Neural progenitor cell (in vitro differentiated cells): ENCODE data around the gene GDPD3. TPM values are rescaled to one million over a fixed set of nuclear protein-coding genes. Genes with fewer than 3 reads are reported as not detected.

Experiments
- DNase-seq: peaks from one replicate; pipeline ENCODE4 v3.0.0-alpha.2; 2016; ENCODE audit warnings: low spot score
- H2AFZ ChIP-seq: fragments of 200-600 bp; sonication (generic); replicated peaks from 2 replicates; pipeline ENCODE4 v1.6.1; 2016; ENCODE audit warnings: antibody characterized with exemption
- H3F3A ChIP-seq: fragments of 200-600 bp; sonication (generic); 2 replicates; pipeline ENCODE4 v1.6.1; 2016; ENCODE audit warnings: antibody characterized with exemption, low read depth
- H3K27ac ChIP-seq: fragments of 200-600 bp; sonication (generic); 2 replicates; pipeline ENCODE4 v1.5.1; 2016; ENCODE audit warnings: mild to moderate bottlenecking
- H3K27me3 ChIP-seq: fragments of 200-600 bp; sonication (generic); 2 replicates; pipeline ENCODE4 v1.6.1; 2016; ENCODE audit warnings: mild to moderate bottlenecking, moderate library complexity
- H3K36me3 ChIP-seq: fragments of 200-600 bp; sonication (generic); 2 replicates; pipeline ENCODE4 v1.5.1; 2016
- H3K4me1 ChIP-seq: fragments of 200-600 bp; sonication (generic); 2 replicates; pipeline ENCODE4 v1.6.1; 2016; ENCODE audit warnings: mixed run types
- H3K4me2 ChIP-seq: fragments of 200-600 bp; sonication (generic); 2 replicates; pipeline ENCODE4 v1.6.1; 2016
- H3K4me3 ChIP-seq: fragments of 200-600 bp; sonication (generic); 2 replicates; pipeline ENCODE4 v1.5.1; 2016
- H3K79me2 ChIP-seq: fragments of 200-600 bp; sonication (generic); 2 replicates; pipeline ENCODE4 v1.6.1; 2016; ENCODE audit warnings: low read depth
- H3K9ac ChIP-seq: fragments of 200-600 bp; sonication (generic); 2 replicates; pipeline ENCODE4 v1.6.1; 2016
- H3K9me3 ChIP-seq: fragments of 200-600 bp; sonication (generic); 2 replicates; pipeline ENCODE4 v1.5.1; 2016; ENCODE audit warnings: low read depth
- H4K20me1 ChIP-seq: fragments of 200-600 bp; sonication (generic); 2 replicates; pipeline ENCODE4 v1.6.1; 2016; ENCODE audit warnings: low read depth
- H3K27ac Mint-ChIP-seq: 3 replicates; pipeline ENCODE4 v1.8.0; 2021; ENCODE audit warnings: mixed read lengths
- H3K27me3 Mint-ChIP-seq: 2 replicates; pipeline ENCODE4 v1.8.0; 2022; ENCODE audit warnings: low read depth, mild to moderate bottlenecking, inconsistent platforms, moderate library complexity, mixed read lengths; ENCODE audit not compliant: insufficient read depth
- H3K36me3 Mint-ChIP-seq: 3 replicates; pipeline ENCODE4 v1.8.0; 2021; ENCODE audit warnings: mixed read lengths
- H3K4me1 Mint-ChIP-seq: 3 replicates; pipeline ENCODE4 v1.8.0; 2021; ENCODE audit warnings: mixed read lengths
- H3K4me3 Mint-ChIP-seq: 3 replicates; pipeline ENCODE4 v1.8.0; 2021; ENCODE audit warnings: mild to moderate bottlenecking, moderate library complexity, mixed read lengths
- H3K9me3 Mint-ChIP-seq: 3 replicates; pipeline ENCODE4 v1.8.0; 2020; ENCODE audit warnings: mixed read lengths
- EZH2 ChIP-seq: fragments of 200-600 bp; sonication (generic); IDR thresholded peaks from 2 replicates; pipeline ENCODE4 v1.6.1; 2017; ENCODE audit warnings: antibody characterized with exemption, mild to moderate bottlenecking, moderate library complexity
- EZH2phosphoT487 ChIP-seq: fragments of 200-600 bp; sonication (generic); IDR thresholded peaks from 2 replicates; pipeline ENCODE4 v1.6.1; 2017; ENCODE audit warnings: antibody characterized with exemption
- total RNA-seq: library from RNA; depleted of rRNA; stranded (reverse); fragments of >200 nt; gene quantifications from 2 replicates; pipeline ENCODE4 v1.2.3, GENCODE V29; 2015; ENCODE audit warnings: low replicate concordance
- TF ChIP-seq, protein P1 (sequence below): fragments of 200-600 bp; sonication (generic); IDR thresholded peaks from 2 replicates; pipeline ENCODE4 v1.5.1; 2017; ENCODE audit warnings: antibody characterized with exemption, mild to moderate bottlenecking

The GDPD3 gene
- total RNA-seq, 1 donor from 2014 or later = 0.13 TPM

DNA sequence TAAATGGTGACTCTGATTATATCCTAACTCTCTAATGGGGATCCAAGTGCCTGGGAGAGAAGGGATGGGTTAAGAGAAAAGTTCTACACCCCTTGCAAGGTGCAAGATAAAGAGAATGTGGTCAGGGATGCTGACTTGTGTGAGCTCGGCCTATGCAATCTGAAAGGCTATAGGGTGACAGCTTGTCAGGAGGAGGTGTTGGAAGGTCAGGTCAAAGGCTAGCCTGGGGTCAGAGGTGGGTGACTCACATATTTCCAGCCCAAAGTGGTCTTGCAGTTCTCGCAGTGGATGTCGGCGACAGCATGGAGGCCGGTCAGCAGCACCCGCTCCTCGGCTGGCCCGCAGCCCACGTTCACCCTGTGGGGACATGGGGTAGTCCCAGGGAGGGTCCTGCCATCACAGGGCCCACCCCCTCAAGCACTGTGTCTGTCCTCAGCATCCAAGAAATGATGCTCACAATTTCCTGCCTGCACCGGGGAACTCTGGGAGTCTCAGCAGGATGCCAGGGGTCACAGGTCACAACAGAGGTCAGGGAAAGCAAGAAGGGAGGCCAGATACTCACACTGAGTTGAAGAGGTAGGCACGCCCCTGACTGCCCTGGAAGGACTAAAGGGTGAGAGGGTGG lies 18.7 kb downstream of the GDPD3 start:
- no peak overlapping the region for H3K4me3 ChIP-seq
- peaks cover 17% of the 10 kb centered on the region for H3K36me3 Mint-ChIP-seq
- peaks cover 26% of the 10 kb centered on the region for H4K20me1 ChIP-seq
- H3K27ac Mint-ChIP-seq = no peak overlapping the region
- H3K79me2 ChIP-seq = peaks cover 29% of the 10 kb centered on the region
- H3K4me1 ChIP-seq = peaks cover 25% of the 10 kb centered on the region
- H3K9ac ChIP-seq = no peak overlapping the region
- no peaks in the 10 kb centered on the region for H3K36me3 ChIP-seq
- H3F3A ChIP-seq = peaks cover 39% of the 10 kb centered on the region
- H3K9me3 Mint-ChIP-seq = peaks cover 20% of the 10 kb centered on the region
- H3K9me3 ChIP-seq = no peaks in the 10 kb centered on the region
- H3K27me3 ChIP-seq = no peaks in the 10 kb centered on the region
- peak; percentile 12 for DNase-seq
- TF ChIP-seq, protein P1, sequence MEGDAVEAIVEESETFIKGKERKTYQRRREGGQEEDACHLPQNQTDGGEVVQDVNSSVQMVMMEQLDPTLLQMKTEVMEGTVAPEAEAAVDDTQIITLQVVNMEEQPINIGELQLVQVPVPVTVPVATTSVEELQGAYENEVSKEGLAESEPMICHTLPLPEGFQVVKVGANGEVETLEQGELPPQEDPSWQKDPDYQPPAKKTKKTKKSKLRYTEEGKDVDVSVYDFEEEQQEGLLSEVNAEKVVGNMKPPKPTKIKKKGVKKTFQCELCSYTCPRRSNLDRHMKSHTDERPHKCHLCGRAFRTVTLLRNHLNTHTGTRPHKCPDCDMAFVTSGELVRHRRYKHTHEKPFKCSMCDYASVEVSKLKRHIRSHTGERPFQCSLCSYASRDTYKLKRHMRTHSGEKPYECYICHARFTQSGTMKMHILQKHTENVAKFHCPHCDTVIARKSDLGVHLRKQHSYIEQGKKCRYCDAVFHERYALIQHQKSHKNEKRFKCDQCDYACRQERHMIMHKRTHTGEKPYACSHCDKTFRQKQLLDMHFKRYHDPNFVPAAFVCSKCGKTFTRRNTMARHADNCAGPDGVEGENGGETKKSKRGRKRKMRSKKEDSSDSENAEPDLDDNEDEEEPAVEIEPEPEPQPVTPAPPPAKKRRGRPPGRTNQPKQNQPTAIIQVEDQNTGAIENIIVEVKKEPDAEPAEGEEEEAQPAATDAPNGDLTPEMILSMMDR = no peak
- TF ChIP-seq EZH2phosphoT487 = no peak
- no peak for TF ChIP-seq EZH2
- H3K27ac ChIP-seq = no peak overlapping the region
- H3K4me3 Mint-ChIP-seq = peak overlapping the region; percentile 87
- H3K27me3 Mint-ChIP-seq = peaks cover 3% of the 10 kb centered on the region
- peaks cover 46% of the 10 kb centered on the region for H3K4me1 Mint-ChIP-seq
- H2AFZ ChIP-seq = no peak overlapping the region
- H3K4me2 ChIP-seq = peak overlapping the region; percentile 76

DNA sequence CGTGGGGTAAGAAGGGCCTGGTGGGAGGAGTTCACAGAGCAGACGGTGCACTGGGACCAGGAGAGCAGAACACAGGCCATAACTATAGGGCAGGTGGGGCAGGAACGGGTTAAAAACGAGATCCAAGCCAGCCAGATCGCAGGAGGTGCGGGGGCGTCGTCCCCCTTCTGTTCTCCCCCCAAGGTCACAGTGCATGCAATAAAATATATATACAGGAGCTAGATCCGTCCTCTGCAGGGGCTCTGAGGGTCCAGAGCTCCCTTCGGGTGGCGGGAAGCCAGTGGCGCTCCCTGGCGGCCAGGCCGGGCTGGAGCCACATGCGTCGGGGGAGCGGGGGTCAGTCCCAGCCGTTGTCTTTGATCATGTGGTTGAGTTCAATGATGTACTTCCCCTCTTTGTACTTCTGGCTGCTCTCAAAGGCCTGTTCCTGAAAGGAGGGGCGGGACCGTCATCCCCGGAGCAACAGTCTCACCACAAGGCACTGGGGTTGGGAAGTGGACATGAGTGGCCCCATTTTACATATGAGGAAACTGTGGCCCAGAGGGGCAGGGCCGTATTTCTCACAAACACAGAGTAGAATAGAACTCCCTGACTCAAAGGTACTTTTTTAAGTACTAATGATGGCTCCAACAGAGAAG lies 20.8 kb downstream of the GDPD3 start:
- peak overlapping the region; percentile 89 for H3K4me2 ChIP-seq
- DNase-seq = peak; percentile 83
- H3K4me1 Mint-ChIP-seq = peaks cover 43% of the 10 kb centered on the region
- peaks cover 46% of the 10 kb centered on the region for H3F3A ChIP-seq
- H3K9ac ChIP-seq = no peak overlapping the region
- peaks cover 10% of the 10 kb centered on the region for H3K4me1 ChIP-seq
- H2AFZ ChIP-seq = peak overlapping the region; percentile 74
- H3K79me2 ChIP-seq = peaks cover 7% of the 10 kb centered on the region
- peak overlapping the region; percentile 86 for H3K4me3 Mint-ChIP-seq
- peaks cover 12% of the 10 kb centered on the region for H3K36me3 Mint-ChIP-seq
- peaks cover 2% of the 10 kb centered on the region for H3K27me3 Mint-ChIP-seq
- H4K20me1 ChIP-seq = peaks cover 5% of the 10 kb centered on the region
- no peak for TF ChIP-seq EZH2phosphoT487
- TF ChIP-seq, protein P1 = peak; percentile 71
- H3K4me3 ChIP-seq = peak overlapping the region; percentile 59
- no peaks in the 10 kb centered on the region for H3K36me3 ChIP-seq
- no peak overlapping the region for H3K27ac ChIP-seq
- H3K27ac Mint-ChIP-seq = peak overlapping the region; percentile 5
- no peaks in the 10 kb centered on the region for H3K9me3 ChIP-seq
- H3K27me3 ChIP-seq = no peaks in the 10 kb centered on the region
- H3K9me3 Mint-ChIP-seq = peaks cover 8% of the 10 kb centered on the region

DNA sequence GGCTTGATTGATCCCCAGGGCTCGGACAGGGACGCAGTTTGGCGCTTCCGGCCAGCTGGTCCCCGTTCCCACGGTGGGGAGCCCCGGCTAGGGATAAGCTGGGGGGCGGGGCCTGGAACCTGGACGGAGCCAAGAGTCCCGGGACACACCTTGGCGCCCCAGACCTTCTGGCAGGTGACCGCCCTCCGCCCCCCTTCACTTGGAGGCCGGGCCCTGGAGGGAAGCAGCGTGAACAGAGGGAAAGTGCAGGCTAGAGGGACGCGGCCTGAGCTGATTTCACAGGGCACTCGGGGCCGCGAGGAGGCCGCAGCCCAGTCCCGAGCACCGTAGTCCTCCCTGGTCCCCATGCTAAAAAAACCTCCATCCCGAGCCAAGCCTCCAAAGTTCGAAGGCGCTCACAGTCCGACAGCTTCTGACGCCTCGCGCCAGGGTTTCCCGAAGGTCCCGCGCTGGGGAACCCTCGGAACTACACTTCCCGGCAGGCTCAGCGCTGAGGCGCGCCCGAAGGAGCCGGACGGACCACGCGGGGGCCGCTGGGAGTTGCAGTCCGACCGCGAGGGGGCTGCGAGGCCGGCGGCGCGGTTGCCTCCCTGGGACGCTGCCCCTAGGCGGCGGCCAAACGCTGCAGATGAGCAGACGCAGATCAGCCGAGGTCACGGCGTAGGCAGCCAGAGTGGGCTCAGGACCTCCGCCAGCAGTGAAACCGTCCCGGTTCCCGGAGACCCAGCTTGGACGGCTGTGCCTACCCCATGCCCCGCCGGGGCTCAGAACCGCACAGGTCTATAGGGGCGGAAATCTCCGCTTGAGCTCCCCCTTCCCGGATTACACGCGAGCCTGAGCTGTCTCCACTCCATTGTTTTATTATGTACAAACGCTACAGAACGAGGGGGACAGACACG lies 21.6 kb downstream of the GDPD3 start, which contains the start of gene TBX6:
Gene TBX6 (minus strand): TSS at position 451 of the 899 bp plus-strand sequence. CDS start 731 bp downstream, outside the sequence.
- Histone ChIP-seq H3F3A (peaks cover 41% of the 10 kb centered on the region), H3K27ac (no peak within 1 kb of the TSS), H3K9me3 (no peaks in the 10 kb centered on the region), H3K4me2 (peak within 1 kb of the TSS; percentile 89), H4K20me1 (peaks cover 2% of the 10 kb centered on the region), H3K9ac (no peak within 1 kb of the TSS), H3K4me1 (peaks cover 10% of the 10 kb centered on the region), H3K79me2 (no peaks in the 10 kb centered on the region), H3K4me3 (peak within 1 kb of the TSS; percentile 59), H3K36me3 (no peaks in the 10 kb centered on the region), H2AFZ (peak within 1 kb of the TSS; percentile 82), H3K27me3 (no peaks in the 10 kb centered on the region)
- peak; percentile 98 for DNase-seq
- Mint-ChIP-seq H3K36me3 (peaks cover 6% of the 10 kb centered on the region), H3K27ac (peak within 1 kb of the TSS; percentile 5), H3K27me3 (peaks cover 2% of the 10 kb centered on the region), H3K9me3 (peaks cover under 1% of the 10 kb centered on the region), H3K4me1 (peaks cover 39% of the 10 kb centered on the region), H3K4me3 (peak within 1 kb of the TSS; percentile 86)
- TF ChIP-seq, protein P1 = peak; percentile 69
- no peak for TF ChIP-seq EZH2
- TF ChIP-seq EZH2phosphoT487 = no peak
